Right ventricle myocardium inferior (tissue), 1 donor: ENCODE measurements around the gene RCOR1. TPM values are rescaled to one million over a fixed set of nuclear protein-coding genes. Genes with fewer than 3 reads are reported as not detected.
A peak's percentile ranks its signal among the peaks of the same experiment; 100 is the strongest.

Experiments
- ATAC-seq: fragments of 200-7000 bp; cut with Tn5 transposase; one replicate; pipeline ENCODE4 v1.9.1; 2020; ENCODE audit warnings: mild to moderate bottlenecking, moderate library complexity
- DNase-seq: peaks from one replicate; pipeline ENCODE4 v3.0.0; 2021; ENCODE audit errors: missing footprints
- intact Hi-C: fragments of 100-400 bp; cut with DNase I; formaldehyde crosslinking; loops from one replicate; pipeline ENCODE4 v1.11.0; 2022
- total RNA-seq: library from RNA; stranded (reverse); fragmentation: NEBNext Ultra II Directional; extraction: Animal tissue kit (Norgen Biotek cat#: 25700); gene quantifications from one replicate; pipeline ENCODE4 v1.2.1, GENCODE V29; 2021
- donor health status: DM: no; HTN: yes; CAD: no; lungs with severe emphysema.

Gene RCOR1
- total RNA-seq, 1 donor from 2014 or later: 11.9 TPM

DNA sequence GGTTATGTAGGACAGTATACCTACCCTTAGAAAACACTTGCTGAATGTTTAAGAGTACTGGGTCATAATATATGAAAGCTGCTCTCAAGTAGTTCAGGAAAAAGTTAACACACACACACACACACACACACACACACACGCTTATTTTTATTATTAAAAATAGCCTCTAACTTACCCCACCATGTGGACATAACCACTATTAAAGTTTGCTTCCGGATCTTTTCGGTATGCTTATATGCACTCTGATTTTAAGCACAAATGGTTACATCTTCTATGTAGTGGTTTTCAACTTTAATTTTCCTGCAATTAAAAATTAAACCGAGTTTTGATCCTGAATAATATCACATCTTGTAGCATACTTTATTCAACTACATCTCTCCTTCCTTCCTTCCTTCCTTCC is 99.9 kb downstream of the RCOR1 start:
- intact Hi-C loops: loop anchor here (5.0 to 10.0 kb wide), 4 partner anchors 85 to 382 kb away; partner anchors contain the start of genes RCOR1 and TRAF3
- DNase-seq: no peak
- ATAC-seq: no peak

DNA sequence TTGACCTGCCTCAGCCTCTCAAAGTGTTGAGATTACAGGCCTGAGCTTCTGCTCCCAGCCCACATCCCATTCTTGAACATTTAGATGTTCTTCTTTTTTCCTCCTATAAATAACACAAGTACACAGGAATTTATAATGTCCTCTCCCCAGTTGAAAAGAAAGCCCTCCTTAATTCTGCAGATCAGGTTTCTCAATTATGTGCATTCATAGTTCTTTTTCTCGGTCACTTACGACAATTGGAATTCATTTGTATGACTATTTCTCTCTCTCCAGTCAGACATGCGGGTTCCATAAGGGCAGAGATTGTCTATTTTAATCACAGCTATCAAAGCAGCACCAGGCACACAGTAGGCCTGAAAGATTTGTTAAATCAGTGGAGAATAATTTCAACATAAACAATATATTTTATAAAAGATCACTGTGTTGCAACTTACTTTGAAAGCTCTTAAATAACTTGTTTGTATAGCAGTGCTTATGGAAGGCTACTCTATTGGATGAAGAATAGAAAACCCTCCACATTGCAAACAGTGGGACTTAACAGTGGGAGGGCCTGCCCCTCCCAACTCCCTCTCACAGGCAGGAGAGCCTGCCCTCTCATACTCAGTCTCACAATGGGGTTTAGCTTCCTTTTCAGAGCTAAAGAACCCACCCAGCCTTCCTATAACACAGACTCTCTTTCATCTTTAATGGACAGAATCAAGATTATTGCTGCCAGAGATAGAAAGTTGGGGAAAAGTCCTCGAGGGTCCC is 100.7 kb downstream of the RCOR1 start:
- intact Hi-C loops: loop anchor here (5.0 to 10.0 kb wide), 4 partner anchors 84 to 382 kb away; partner anchors contain the start of genes RCOR1 and TRAF3
- no peak for ATAC-seq
- DNase-seq: no peak

DNA sequence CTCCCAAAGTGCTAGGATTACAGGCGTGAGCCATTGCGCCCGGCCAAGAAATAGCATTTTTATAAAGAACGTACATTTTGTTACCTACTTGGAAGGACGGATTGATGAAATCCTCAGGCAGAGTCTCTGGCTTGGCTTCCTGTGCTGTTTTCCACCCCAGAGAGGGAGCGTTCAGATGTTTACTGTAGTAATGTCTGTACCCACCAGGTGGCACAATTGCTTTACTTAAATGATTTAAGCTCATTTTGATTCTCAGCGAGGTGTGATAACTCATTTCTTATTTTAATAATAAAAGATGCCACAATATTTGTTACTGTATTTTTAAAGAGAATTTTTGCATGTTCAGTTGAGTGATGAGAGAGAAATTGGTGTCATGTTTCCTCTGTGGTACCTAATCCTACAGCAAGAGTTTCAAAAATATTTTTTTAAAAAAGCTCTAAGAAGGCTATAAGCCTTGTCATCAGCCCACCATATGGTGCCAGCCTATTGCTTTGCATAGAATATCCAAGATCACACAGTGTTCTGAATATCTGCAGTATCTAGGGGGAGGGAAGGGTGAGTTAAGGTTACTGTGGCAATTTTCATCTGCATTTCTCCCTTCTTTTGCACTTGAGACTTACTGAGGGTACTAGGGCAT is 102.2 kb downstream of the RCOR1 start:
- DNase-seq (no peak), ATAC-seq (peak; percentile 58)
- intact Hi-C loops: loop anchor here (2.0 to 10.0 kb wide), 5 partner anchors 83 to 380 kb away; partner anchors contain the start of genes RCOR1 and TRAF3

DNA sequence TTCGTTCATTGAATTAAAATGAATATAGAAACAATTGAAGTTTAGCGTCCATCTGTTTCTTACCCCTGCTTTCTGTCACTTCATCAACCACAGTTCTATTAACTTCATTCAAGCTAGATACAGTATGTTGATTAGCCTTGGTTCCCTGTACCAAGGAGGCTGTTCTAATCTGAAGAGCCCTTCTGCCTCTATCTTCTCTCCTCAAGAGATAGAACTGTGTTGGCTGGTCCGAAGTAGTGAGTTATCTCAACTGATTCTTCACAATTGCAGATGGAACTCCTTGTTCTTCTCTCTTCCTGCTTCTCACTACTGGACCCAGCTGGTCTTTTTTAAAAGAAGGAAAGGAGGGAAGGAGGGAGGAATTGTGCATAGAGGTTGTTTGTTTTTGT is 102.7 kb downstream of the RCOR1 start:
- intact Hi-C loops: loop anchor here (2.0 to 10.0 kb wide), 3 partner anchors 100 to 380 kb away; partner anchors contain the start of gene RCOR1
- no peak for ATAC-seq
- no peak for DNase-seq

DNA sequence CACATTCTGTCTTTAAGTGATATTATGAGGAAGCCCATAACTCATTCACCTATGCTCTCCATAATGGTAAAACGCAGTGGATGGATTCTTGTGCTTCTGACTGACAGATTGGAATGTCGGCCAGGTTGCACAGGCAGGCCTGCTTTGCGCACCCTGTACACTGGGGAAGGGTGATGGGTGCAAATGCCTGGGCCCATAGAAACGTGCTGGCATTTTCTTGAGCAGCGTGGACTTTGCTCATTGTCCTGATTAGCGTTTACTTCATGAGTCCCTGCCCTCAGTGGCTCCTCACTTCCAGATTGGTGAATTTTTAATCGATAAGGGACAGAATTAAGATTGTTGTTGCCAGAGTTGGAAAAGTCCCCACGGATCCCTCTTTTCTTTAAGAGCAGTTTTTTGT is 103.9 kb downstream of the RCOR1 start:
- ATAC-seq (no peak), DNase-seq (no peak)
- intact Hi-C loops: loop anchor here (10.0 kb wide), 2 partner anchors 102 to 378 kb away; partner anchors contain the start of gene RCOR1

DNA sequence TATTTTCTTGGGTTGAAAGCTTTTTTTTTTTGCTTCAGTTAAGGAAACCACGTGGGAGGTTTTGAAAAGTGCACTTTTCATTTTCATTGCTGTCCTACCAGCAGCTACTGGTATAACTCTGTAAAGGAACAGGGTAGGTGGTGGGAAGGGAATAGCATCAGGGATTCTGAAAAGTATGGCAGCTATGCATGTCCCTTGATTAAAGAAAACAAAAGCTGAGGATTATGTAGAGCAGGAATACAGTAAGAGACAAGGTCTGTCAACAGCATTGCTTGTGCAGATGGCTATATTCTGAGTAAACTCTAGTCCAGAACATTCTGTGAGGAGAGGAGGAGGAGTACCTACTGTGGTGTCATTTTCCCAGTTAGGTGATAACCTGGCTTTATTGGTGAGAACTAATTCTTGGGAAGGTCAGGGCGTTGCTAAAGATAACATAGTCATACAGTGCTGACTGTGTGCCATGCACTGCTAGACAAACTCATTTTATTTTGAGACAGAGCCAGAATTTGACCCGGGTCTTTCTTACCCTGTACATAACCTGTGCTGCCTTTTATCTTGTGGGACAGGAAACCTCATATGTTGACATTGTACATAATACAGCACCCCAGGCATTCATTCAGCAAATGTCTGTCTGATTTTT is 104.5 kb downstream of the RCOR1 start:
- no peak for DNase-seq
- intact Hi-C loops: loop anchor here (10.0 kb wide), 2 partner anchors 102 to 378 kb away; partner anchors contain the start of gene RCOR1

DNA sequence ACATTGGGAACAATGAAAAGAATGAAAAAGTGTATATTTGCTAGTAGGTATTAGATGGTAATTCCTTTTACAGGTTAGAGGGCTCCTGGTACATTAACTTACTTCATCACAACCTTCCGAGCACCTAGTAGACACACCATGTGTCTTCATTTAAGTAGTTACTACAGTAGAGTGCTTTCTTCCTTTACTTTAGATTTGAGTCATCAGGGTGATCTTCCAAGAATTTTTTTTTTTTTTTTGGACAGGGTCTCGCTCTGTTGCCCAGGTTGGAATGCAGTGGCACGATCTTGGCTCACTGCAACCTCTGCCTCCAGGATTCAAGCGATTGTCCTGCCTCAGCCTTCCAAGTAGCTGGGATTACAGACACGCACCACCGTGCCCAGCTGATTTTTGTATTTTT is 105.1 kb downstream of the RCOR1 start:
- intact Hi-C loops: loop anchor here (10.0 kb wide), 2 partner anchors 103 to 377 kb away; partner anchors contain the start of gene RCOR1
- ATAC-seq: no peak
- no peak for DNase-seq

More for the DNA sequence above, 104.5 kb downstream of the RCOR1 start:
- ATAC-seq: peak; percentile 34

DNA sequence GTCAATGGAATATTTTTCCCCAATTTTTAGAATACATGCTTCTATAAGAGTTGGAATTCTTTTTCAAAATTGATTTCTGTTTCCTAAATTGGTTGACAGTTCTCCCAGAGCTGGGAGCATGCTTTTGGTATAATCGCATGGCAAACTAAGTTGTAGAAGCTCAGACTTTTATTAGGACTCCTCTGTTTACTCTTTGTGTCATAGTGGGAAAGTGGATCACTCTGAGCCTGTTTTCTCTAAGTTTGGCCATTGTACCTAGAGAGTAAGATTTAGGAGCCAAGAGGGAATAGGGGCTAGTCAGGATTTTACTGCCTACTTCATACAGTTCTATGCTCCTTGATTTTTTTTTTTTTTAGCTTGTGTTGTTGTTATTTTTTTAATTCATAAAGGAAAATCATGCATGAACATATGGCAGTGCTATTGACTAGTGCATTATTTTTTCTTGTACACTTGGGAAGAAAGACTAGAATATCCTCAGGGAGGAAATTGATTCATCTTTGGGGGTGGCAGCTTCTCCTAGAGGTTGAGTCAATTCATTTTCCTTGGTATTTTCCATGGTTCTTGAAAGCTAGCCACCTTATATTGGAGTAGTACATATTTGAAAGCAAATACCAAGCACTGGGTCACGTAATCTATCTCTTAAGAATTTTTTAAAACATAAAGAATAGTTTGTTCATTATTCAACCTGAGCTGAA is 107.1 kb downstream of the RCOR1 start:
- no peak for ATAC-seq
- intact Hi-C loops: loop anchor here (10.0 kb wide), 2 partner anchors 105 to 375 kb away; partner anchors contain the start of gene RCOR1
- no peak for DNase-seq

DNA sequence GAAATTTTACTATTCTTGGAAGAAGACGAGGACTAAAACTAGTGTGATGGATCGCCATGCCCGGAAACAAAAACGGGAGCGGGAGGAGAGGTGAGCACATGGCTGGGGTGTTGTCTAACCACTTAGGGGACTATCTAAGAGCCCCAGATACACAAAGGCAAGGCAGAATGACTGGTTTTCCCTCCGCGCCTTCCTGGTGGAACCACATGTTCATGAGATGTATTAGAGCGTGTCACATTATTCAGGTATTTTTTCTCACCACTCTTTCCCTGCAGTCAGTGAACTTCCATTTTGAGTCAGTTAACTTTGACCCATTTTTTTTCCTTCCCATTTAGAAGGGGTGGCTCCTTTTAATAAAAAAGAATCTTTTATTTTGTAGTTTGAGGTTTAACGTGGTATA is 116.0 kb downstream of the RCOR1 start:
- no peak for DNase-seq
- intact Hi-C loops: no loop called here
- no peak for ATAC-seq

DNA sequence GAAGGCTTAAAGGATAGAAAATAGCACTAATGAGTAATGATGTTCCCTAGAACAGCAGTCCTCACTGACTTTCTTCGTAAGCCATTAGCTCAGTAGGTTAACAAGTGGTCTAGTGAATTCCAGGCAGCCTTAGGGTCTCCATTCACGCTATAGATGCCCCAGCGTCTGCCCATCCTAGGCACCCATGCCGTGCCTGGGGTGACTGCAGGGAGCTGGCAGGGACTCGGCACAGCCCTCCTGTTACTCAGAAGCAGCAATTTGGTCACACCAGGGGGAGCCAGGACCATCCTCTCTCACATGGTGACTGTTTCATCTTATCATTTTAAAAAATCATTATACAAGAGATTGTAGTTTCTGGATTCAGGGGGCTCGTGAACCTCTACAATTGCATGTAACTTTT is 118.8 kb downstream of the RCOR1 start:
- intact Hi-C loops: no loop called here
- DNase-seq: no peak
- no peak for ATAC-seq

DNA sequence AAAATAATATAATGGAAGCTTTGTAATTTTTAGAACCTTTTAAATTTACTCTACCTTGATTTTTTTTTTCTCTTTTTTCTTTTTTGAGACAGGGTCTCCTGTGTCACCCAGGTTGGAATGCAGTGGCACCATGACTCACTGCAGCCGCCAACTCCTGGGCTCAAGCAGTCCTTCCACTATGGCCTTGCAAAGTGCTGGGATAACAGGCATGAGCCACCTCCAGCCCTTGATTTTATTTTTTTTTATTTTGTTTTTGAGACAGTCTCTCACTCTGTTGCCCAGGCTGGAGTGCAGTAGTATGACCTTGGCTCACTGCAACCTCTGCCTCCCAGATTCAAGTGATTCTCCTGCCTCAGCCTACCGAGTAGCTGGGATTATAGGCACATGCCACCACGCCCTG is 119.5 kb downstream of the RCOR1 start:
- ATAC-seq (no peak), DNase-seq (no peak)
- intact Hi-C loops: no loop called here

DNA sequence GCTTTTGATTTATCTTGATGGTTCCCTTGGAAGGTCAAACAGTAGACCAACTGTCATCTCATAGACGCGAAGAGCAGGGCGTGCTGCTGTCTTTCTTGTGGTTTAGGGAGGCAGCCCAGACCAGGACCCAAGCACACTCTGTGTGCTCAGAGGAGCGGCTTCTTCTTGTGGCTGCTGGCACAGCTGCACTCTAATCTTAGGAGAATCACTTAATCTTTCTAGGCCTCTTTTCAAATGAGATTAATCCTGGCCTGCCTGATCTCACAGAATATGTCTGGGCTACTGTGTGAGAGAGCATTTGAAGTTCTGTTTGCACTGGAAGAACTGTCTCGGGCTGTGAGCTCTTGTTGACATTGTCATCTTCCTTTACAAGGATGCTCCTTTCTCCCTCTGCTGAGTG is 124.8 kb downstream of the RCOR1 start:
- ATAC-seq: no peak
- intact Hi-C loops: no loop called here

DNA sequence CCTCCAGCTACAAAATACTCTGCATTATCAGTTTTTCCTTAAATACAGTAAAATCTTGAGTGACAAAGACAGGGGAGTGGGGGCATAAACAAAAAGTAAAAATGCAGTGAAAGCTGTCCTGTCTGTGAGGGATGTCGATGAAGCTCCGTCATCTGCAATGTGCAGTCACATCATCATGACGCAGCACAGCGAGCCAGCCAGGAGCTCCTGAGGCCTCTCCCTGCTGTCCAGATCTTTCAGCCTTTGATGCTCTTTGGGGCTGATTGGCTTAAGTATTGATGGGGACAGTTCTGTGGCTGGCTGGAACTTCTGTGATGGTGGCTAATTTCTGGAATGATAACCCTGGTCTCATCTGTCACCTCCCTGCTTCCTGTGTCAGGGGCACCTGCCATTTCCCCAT is 130.2 kb downstream of the RCOR1 start:
- intact Hi-C loops: no loop called here
- ATAC-seq: no peak

More for the DNA sequence above, 124.8 kb downstream of the RCOR1 start:
- no peak for DNase-seq

DNA sequence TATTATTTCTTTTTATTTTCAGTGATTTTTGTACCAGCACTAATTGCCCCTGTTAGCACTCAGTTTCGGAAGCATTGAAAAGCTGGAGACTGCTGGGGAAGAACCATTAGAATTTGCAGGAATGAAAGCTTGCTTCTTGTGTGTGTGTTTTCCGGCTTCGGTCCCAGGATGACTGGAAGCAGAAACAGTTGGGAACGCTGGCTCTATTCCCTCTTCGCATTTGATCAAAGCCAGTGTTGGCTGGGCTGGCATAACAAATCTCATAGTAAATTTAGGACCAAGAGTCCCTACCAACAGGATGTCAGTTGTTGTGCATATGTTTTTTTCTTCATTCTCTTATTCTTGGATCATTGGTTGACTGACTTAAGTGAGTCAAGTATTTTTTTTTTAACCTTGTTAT is 131.2 kb downstream of the RCOR1 start:
- DNase-seq (no peak), ATAC-seq (no peak)
- intact Hi-C loops: no loop called here

More for the DNA sequence above, 130.2 kb downstream of the RCOR1 start:
- DNase-seq: no peak

DNA sequence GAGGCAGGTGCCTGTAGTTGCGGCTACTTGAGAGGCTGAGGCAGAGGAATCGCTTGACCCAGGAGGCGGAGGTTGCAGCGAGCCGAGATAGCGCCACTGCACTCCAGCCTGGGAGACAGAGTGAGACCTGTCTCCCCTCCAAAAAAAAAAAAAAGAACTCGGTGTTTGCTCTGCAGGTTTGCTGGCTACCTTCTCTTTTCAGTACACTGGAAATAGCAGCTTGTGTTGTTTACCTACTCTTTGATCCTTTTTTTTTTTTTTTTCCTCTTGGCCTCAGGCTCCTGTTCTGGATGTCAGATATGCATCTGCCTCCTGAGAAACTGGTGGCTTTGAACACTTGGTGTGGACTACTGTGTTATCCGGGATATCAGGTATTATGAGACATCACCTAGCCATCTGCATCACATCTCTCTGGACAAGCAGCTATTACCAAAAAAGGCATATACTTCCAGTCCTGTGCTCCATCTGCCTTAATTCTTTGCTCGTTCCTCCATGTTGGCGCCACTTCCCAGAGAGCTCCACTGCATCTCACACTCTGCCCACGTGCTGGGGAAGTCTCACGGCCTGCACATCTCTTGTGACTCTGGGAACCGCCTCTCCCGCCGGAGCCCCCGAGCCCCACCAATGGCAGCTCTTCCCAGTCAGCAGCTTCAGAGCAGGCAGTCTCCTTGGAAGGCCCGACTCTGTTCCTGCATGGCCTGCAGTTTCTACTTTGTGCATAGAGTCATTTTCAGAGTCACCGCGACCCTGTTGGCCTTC is 133.9 kb downstream of the RCOR1 start:
- DNase-seq (peak; percentile 40), ATAC-seq (no peak)
- intact Hi-C loops: no loop called here

DNA sequence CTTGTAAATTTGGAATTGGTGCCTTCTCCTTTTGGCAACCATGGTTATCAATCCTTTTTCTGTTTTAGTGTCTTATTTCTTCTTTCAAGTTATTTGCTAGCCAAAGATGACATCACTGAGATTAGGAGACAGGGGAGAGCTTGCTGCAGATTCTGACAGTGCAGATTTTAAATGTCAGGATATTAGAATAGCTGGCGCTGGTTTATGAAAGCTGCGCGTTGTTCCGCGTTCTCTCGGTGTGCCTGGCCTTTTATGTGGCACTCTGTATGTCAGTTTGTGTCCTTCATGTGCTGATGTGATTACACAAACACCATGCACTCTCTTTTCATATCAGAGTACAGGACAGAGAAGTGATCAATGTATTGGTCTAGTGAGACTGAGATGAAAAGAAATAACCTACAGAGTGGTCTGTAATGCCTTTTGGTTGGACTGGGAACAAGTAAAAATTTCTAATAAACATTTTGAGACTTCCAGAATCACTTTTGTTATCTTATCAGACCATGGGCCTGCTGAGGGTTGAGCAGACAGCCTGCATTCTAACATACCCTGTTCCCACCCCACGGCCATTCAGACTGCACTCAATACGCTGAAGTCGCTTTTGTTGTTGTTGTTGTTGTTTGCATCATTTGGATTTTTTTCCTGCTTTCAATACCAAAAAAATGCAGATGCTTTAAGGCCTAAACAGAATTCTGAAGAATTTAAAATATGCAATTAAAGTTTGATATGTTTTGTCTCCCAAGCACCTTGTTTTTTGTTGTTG is 135.1 kb downstream of the RCOR1 start:
- intact Hi-C loops: no loop called here
- ATAC-seq (no peak), DNase-seq (no peak)

DNA sequence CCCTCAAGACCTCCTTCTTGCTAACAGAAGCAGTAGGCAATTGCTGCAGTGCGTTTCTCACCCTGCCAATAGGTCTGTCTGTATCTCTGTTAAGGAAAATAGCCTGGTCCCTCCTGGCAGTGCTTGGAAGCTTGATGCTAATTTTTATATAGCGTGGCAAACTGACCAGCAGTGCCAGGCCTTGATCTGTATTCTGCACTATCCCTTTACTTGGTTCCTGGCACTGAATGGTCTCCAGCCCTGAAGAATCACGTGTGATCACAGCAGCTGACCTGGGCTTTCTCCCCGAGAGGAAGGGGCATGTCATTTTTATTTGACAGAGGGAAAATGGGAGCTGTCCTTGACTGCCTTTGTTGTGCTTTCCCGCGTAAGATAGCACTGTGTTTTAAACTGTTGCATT is 136.1 kb downstream of the RCOR1 start:
- DNase-seq (peak; percentile 39), ATAC-seq (no peak)
- intact Hi-C loops: no loop called here
